Measurements from ENCODE around the gene RBM19. TPM values are rescaled to one million over a fixed set of nuclear protein-coding genes. Genes with fewer than 3 reads are reported as not detected.

Gene RBM19
- total RNA-seq, 2 donors from 2014 or later = 15.3 to 15.6 TPM

DNA sequence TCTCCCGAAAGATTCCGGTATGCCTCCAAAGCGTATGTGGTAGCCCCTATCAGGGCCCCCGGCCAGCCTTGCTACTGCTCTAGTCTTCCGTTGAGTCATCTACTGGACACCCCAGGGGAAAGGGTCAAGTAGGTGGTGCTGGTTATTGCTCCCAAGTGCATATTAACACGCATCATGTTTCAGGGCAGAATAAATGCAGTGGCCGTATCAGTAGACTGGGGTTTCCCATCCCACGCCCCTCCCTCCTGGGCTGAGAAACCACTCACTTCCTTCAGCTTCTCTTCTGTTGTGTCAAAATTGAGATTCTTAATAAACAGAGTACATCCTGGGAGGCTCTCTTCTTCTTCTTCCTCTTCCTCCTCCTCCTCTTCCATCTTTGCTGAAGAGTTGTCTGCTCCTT is 39.3 kb downstream of the RBM19 start:
- H3K4me1 ChIP-seq = no peaks in the 10 kb centered on the region
- H3K4me3 ChIP-seq = no peak overlapping the region
- TF ChIP-seq CTCF (IDR thresholded peaks at IDR 0.05) = no peak
- H3K36me3 ChIP-seq = peaks cover 59% of the 10 kb centered on the region
- DNase-seq (ENCODE audit: low spot score) = no peak
- no peaks in the 10 kb centered on the region for H3K27me3 ChIP-seq
- H3K27ac ChIP-seq = no peak overlapping the region
- no peaks in the 10 kb centered on the region for H3K9me3 ChIP-seq

GRCh38 chr12:113924341-113924740 is 41.8 kb downstream of the RBM19 start:
- no peak for TF ChIP-seq CTCF (IDR thresholded peaks at IDR 0.05)
- no peaks in the 10 kb centered on the region for H3K4me1 ChIP-seq
- no peaks in the 10 kb centered on the region for H3K9me3 ChIP-seq
- H3K36me3 ChIP-seq = peaks cover 60% of the 10 kb centered on the region
- no peak overlapping the region for H3K27ac ChIP-seq
- no peak for DNase-seq (ENCODE audit: low spot score)
- H3K4me3 ChIP-seq = no peak overlapping the region
- no peaks in the 10 kb centered on the region for H3K27me3 ChIP-seq

DNA sequence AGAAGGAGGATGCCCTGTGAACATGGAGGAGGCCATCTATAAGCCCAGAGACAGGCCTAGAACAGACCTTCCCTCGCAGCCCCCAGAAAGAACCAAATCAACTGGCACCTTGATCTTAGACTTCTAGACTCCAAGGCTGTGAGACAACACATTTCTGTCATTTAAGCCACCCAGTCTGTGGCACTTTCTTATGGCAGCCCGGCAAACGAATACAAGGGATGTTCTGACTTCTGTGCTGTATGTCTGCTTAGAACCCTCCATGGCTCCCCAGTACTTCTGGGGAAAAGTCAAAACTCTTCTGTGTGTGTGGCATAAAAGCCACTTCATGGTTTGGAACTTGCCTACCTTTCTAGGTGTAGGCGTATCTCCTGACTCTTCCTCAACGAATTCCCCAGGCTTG is 42.9 kb downstream of the RBM19 start:
- Histone ChIP-seq H3K27me3 (no peaks in the 10 kb centered on the region), H3K4me3 (no peak overlapping the region), H3K27ac (no peak overlapping the region), H3K36me3 (peaks cover 53% of the 10 kb centered on the region), H3K4me1 (no peaks in the 10 kb centered on the region), H3K9me3 (no peaks in the 10 kb centered on the region)
- no peak for DNase-seq (ENCODE audit: low spot score)
- TF ChIP-seq CTCF (IDR thresholded peaks at IDR 0.05) = no peak

- Histone ChIP-seq H3K27ac (no peak overlapping the region), H3K27me3 (no peaks in the 10 kb centered on the region), H3K36me3 (peaks cover 51% of the 10 kb centered on the region), H3K9me3 (no peaks in the 10 kb centered on the region), H3K4me1 (no peaks in the 10 kb centered on the region), H3K4me3 (no peak overlapping the region)
- DNase-seq (ENCODE audit: low spot score) = no peak
- no peak for TF ChIP-seq CTCF (IDR thresholded peaks at IDR 0.05)
Measured at GRCh38 chr12:113921430-113921829, 44.7 kb downstream of the RBM19 start.

GRCh38 chr12:113919791-113920190 is 46.3 kb downstream of the RBM19 start:
- TF ChIP-seq CTCF (IDR thresholded peaks at IDR 0.05) = no peak
- no peak for DNase-seq (ENCODE audit: low spot score)
- H3K27me3 ChIP-seq = no peaks in the 10 kb centered on the region
- no peak overlapping the region for H3K4me3 ChIP-seq
- H3K27ac ChIP-seq = no peak overlapping the region
- H3K4me1 ChIP-seq = no peaks in the 10 kb centered on the region
- H3K9me3 ChIP-seq = no peaks in the 10 kb centered on the region
- H3K36me3 ChIP-seq = peaks cover 48% of the 10 kb centered on the region

DNA sequence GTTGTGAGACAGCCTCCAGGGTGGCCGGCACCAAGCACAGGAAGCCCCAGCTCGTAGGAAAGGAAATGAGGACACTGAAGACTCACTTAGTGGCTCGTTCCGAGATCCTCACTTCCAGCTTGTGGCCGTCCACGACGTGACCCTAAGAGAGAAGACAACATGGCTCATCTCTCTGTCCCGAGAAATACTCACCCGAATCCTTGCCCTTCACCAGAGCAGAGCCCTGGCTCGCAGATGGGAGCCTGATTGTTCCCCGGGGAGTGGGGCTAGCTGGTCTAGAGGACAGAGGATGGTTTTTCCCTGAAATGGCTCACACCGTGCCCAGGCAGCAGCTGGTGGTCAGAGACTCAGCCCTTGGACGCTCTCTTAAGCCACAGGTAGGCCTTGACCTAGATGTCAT is 47.8 kb downstream of the RBM19 start:
- no peaks in the 10 kb centered on the region for H3K4me1 ChIP-seq
- H3K27ac ChIP-seq = no peak overlapping the region
- TF ChIP-seq CTCF (IDR thresholded peaks at IDR 0.05) = no peak
- no peak overlapping the region for H3K4me3 ChIP-seq
- H3K9me3 ChIP-seq = no peaks in the 10 kb centered on the region
- H3K36me3 ChIP-seq = peaks cover 34% of the 10 kb centered on the region
- H3K27me3 ChIP-seq = no peaks in the 10 kb centered on the region
- DNase-seq (ENCODE audit: low spot score) = no peak

Data from right atrium auricular region (tissue), 2 donors.